ENCODE results near the gene MAPKAP1.

GRCh38 chr9:125466411-125466810 lies 240.6 kb downstream of the MAPKAP1 start:
- TF ChIP-seq CTCF (IDR thresholded peaks at IDR 0.05; ENCODE audit: low read length) = no peak
- no peak for TF ChIP-seq EZH2 (IDR thresholded peaks at IDR 0.05; ENCODE audit: borderline replicate concordance, low read length)
